ENCODE results near the gene PARD6B.

PARD6B gene

GRCh38 chr20:50753152-50753551, 21.8 kb downstream of the PARD6B start:
- no peaks in the 10 kb centered on the region for H3K27me3 ChIP-seq (replicated peaks; ENCODE audit: control insufficient read depth, insufficient read depth, low read length)
- TF ChIP-seq CTCF (IDR thresholded peaks at IDR 0.05; ENCODE audit: insufficient read depth, low read length, poor library complexity, severe bottlenecking), result no peak
- H3K4me3 ChIP-seq (replicated peaks; ENCODE audit: low read depth, low read length), result no peak overlapping the region
- no peaks in the 10 kb centered on the region for H3K36me3 ChIP-seq (ENCODE audit: control insufficient read depth, insufficient read depth, low read length)
- no peak for DNase-seq (ENCODE audit: extremely low read depth, insufficient read length)

- TF ChIP-seq CTCF (IDR thresholded peaks at IDR 0.05; ENCODE audit: insufficient read depth, low read length, poor library complexity, severe bottlenecking), result no peak
- DNase-seq (ENCODE audit: extremely low read depth, insufficient read length), result no peak
- Histone ChIP-seq H3K4me3 (replicated peaks; ENCODE audit: low read depth, low read length) (no peak overlapping the region), H3K36me3 (ENCODE audit: control insufficient read depth, insufficient read depth, low read length) (no peaks in the 10 kb centered on the region), H3K27me3 (replicated peaks; ENCODE audit: control insufficient read depth, insufficient read depth, low read length) (no peaks in the 10 kb centered on the region)
Measured at GRCh38 chr20:50754420-50754819, 23.0 kb downstream of the PARD6B start.

GRCh38 chr20:50756447-50756846, 25.1 kb downstream of the PARD6B start:
- Histone ChIP-seq H3K4me3 (replicated peaks; ENCODE audit: low read depth, low read length) (no peak overlapping the region), H3K36me3 (ENCODE audit: control insufficient read depth, insufficient read depth, low read length) (no peaks in the 10 kb centered on the region), H3K27me3 (replicated peaks; ENCODE audit: control insufficient read depth, insufficient read depth, low read length) (no peaks in the 10 kb centered on the region)
- TF ChIP-seq CTCF (IDR thresholded peaks at IDR 0.05; ENCODE audit: insufficient read depth, low read length, poor library complexity, severe bottlenecking), result no peak
- no peak for DNase-seq (ENCODE audit: extremely low read depth, insufficient read length)

- no peaks in the 10 kb centered on the region for H3K27me3 ChIP-seq (replicated peaks; ENCODE audit: control insufficient read depth, insufficient read depth, low read length)
- no peaks in the 10 kb centered on the region for H3K36me3 ChIP-seq (ENCODE audit: control insufficient read depth, insufficient read depth, low read length)
- DNase-seq (ENCODE audit: extremely low read depth, insufficient read length), result no peak
- no peak overlapping the region for H3K4me3 ChIP-seq (replicated peaks; ENCODE audit: low read depth, low read length)
- TF ChIP-seq CTCF (IDR thresholded peaks at IDR 0.05; ENCODE audit: insufficient read depth, low read length, poor library complexity, severe bottlenecking), result no peak
Measured at GRCh38 chr20:50758469-50758868, 27.1 kb downstream of the PARD6B start.

- Histone ChIP-seq H3K36me3 (ENCODE audit: control insufficient read depth, insufficient read depth, low read length) (no peaks in the 10 kb centered on the region), H3K27me3 (replicated peaks; ENCODE audit: control insufficient read depth, insufficient read depth, low read length) (no peaks in the 10 kb centered on the region), H3K4me3 (replicated peaks; ENCODE audit: low read depth, low read length) (no peak overlapping the region)
- no peak for DNase-seq (ENCODE audit: extremely low read depth, insufficient read length)
- no peak for TF ChIP-seq CTCF (IDR thresholded peaks at IDR 0.05; ENCODE audit: insufficient read depth, low read length, poor library complexity, severe bottlenecking)
Measured at GRCh38 chr20:50758992-50759391, 27.6 kb downstream of the PARD6B start.

- no peak for DNase-seq (ENCODE audit: extremely low read depth, insufficient read length)
- TF ChIP-seq CTCF (IDR thresholded peaks at IDR 0.05; ENCODE audit: insufficient read depth, low read length, poor library complexity, severe bottlenecking), result no peak
- Histone ChIP-seq H3K27me3 (replicated peaks; ENCODE audit: control insufficient read depth, insufficient read depth, low read length) (no peaks in the 10 kb centered on the region), H3K36me3 (ENCODE audit: control insufficient read depth, insufficient read depth, low read length) (no peaks in the 10 kb centered on the region), H3K4me3 (replicated peaks; ENCODE audit: low read depth, low read length) (no peak overlapping the region)
Measured at GRCh38 chr20:50759678-50760077, 28.3 kb downstream of the PARD6B start.

Data from GM06990 (cell line).